Neural progenitor cell (in vitro differentiated cells): Measurements from ENCODE around the gene IPO13. TPM values are rescaled to one million over a fixed set of nuclear protein-coding genes. Genes with fewer than 3 reads are reported as not detected.
A peak's percentile ranks its signal among the peaks of the same experiment; 100 is the strongest.

Experiments used
- DNase-seq: peaks from one replicate; pipeline ENCODE4 v3.0.0-alpha.2; 2016; ENCODE audit warnings: low spot score
- H2AFZ ChIP-seq: fragments of 200-600 bp; sonication (generic); replicated peaks from 2 replicates; pipeline ENCODE4 v1.6.1; 2016; ENCODE audit warnings: antibody characterized with exemption
- H3F3A ChIP-seq: fragments of 200-600 bp; sonication (generic); 2 replicates; pipeline ENCODE4 v1.6.1; 2016; ENCODE audit warnings: antibody characterized with exemption, low read depth
- H3K27ac ChIP-seq: fragments of 200-600 bp; sonication (generic); 2 replicates; pipeline ENCODE4 v1.5.1; 2016; ENCODE audit warnings: mild to moderate bottlenecking
- H3K27me3 ChIP-seq: fragments of 200-600 bp; sonication (generic); 2 replicates; pipeline ENCODE4 v1.6.1; 2016; ENCODE audit warnings: mild to moderate bottlenecking, moderate library complexity
- H3K36me3 ChIP-seq: fragments of 200-600 bp; sonication (generic); 2 replicates; pipeline ENCODE4 v1.5.1; 2016
- H3K4me1 ChIP-seq: fragments of 200-600 bp; sonication (generic); 2 replicates; pipeline ENCODE4 v1.6.1; 2016; ENCODE audit warnings: mixed run types
- H3K4me2 ChIP-seq: fragments of 200-600 bp; sonication (generic); 2 replicates; pipeline ENCODE4 v1.6.1; 2016
- H3K4me3 ChIP-seq: fragments of 200-600 bp; sonication (generic); 2 replicates; pipeline ENCODE4 v1.5.1; 2016
- H3K79me2 ChIP-seq: fragments of 200-600 bp; sonication (generic); 2 replicates; pipeline ENCODE4 v1.6.1; 2016; ENCODE audit warnings: low read depth
- H3K9ac ChIP-seq: fragments of 200-600 bp; sonication (generic); 2 replicates; pipeline ENCODE4 v1.6.1; 2016
- H3K9me3 ChIP-seq: fragments of 200-600 bp; sonication (generic); 2 replicates; pipeline ENCODE4 v1.5.1; 2016; ENCODE audit warnings: low read depth
- H4K20me1 ChIP-seq: fragments of 200-600 bp; sonication (generic); 2 replicates; pipeline ENCODE4 v1.6.1; 2016; ENCODE audit warnings: low read depth
- H3K27ac Mint-ChIP-seq: 3 replicates; pipeline ENCODE4 v1.8.0; 2021; ENCODE audit warnings: mixed read lengths
- H3K27me3 Mint-ChIP-seq: 2 replicates; pipeline ENCODE4 v1.8.0; 2022; ENCODE audit warnings: low read depth, mild to moderate bottlenecking, inconsistent platforms, moderate library complexity, mixed read lengths; ENCODE audit not compliant: insufficient read depth
- H3K36me3 Mint-ChIP-seq: 3 replicates; pipeline ENCODE4 v1.8.0; 2021; ENCODE audit warnings: mixed read lengths
- H3K4me1 Mint-ChIP-seq: 3 replicates; pipeline ENCODE4 v1.8.0; 2021; ENCODE audit warnings: mixed read lengths
- H3K4me3 Mint-ChIP-seq: 3 replicates; pipeline ENCODE4 v1.8.0; 2021; ENCODE audit warnings: mild to moderate bottlenecking, moderate library complexity, mixed read lengths
- H3K9me3 Mint-ChIP-seq: 3 replicates; pipeline ENCODE4 v1.8.0; 2020; ENCODE audit warnings: mixed read lengths
- CTCF ChIP-seq: fragments of 200-600 bp; sonication (generic); IDR thresholded peaks from 2 replicates; pipeline ENCODE4 v1.5.1; 2017; ENCODE audit warnings: antibody characterized with exemption, mild to moderate bottlenecking
- EZH2 ChIP-seq: fragments of 200-600 bp; sonication (generic); IDR thresholded peaks from 2 replicates; pipeline ENCODE4 v1.6.1; 2017; ENCODE audit warnings: antibody characterized with exemption, mild to moderate bottlenecking, moderate library complexity
- EZH2phosphoT487 ChIP-seq: fragments of 200-600 bp; sonication (generic); IDR thresholded peaks from 2 replicates; pipeline ENCODE4 v1.6.1; 2017; ENCODE audit warnings: antibody characterized with exemption
- total RNA-seq: library from RNA; depleted of rRNA; stranded (reverse); fragments of >200 nt; gene quantifications from 2 replicates; pipeline ENCODE4 v1.2.3, GENCODE V29; 2015; ENCODE audit warnings: low replicate concordance

Gene IPO13
- total RNA-seq, 1 donor from 2014 or later: 7.2 TPM

- no peaks in the 10 kb centered on the region for H3K36me3 ChIP-seq
- peaks cover 29% of the 10 kb centered on the region for H3F3A ChIP-seq
- peak overlapping the region; percentile 92 for H3K4me3 Mint-ChIP-seq
- H3K9ac ChIP-seq: peak overlapping the region; percentile 57
- H3K36me3 Mint-ChIP-seq: peaks cover 27% of the 10 kb centered on the region
- DNase-seq: no peak
- H3K4me2 ChIP-seq: peak overlapping the region; percentile 77
- peaks cover 31% of the 10 kb centered on the region for H4K20me1 ChIP-seq
- no peaks in the 10 kb centered on the region for H3K27me3 ChIP-seq
- peak overlapping the region; percentile 86 for H3K27ac Mint-ChIP-seq
- H3K9me3 Mint-ChIP-seq: no peaks in the 10 kb centered on the region
- TF ChIP-seq EZH2phosphoT487: no peak
- TF ChIP-seq CTCF: no peak
- no peak for TF ChIP-seq EZH2
- H2AFZ ChIP-seq: no peak overlapping the region
- H3K27ac ChIP-seq: no peak overlapping the region
- peaks cover 8% of the 10 kb centered on the region for H3K4me1 ChIP-seq
- no peaks in the 10 kb centered on the region for H3K9me3 ChIP-seq
- peaks cover 4% of the 10 kb centered on the region for H3K27me3 Mint-ChIP-seq
- H3K4me3 ChIP-seq: peak overlapping the region; percentile 89
- H3K79me2 ChIP-seq: peaks cover 28% of the 10 kb centered on the region
- peaks cover 45% of the 10 kb centered on the region for H3K4me1 Mint-ChIP-seq
Measured at GRCh38 chr1:43980255-43981134, 33.7 kb downstream of the IPO13 start.

- H3K27me3 ChIP-seq: no peaks in the 10 kb centered on the region
- H3K4me3 Mint-ChIP-seq: no peak overlapping the region
- H3K9me3 ChIP-seq: no peaks in the 10 kb centered on the region
- peaks cover 5% of the 10 kb centered on the region for H3K4me1 ChIP-seq
- peaks cover 24% of the 10 kb centered on the region for H3F3A ChIP-seq
- H3K27ac ChIP-seq: no peak overlapping the region
- H3K4me3 ChIP-seq: no peak overlapping the region
- H3K4me2 ChIP-seq: no peak overlapping the region
- no peaks in the 10 kb centered on the region for H3K36me3 ChIP-seq
- peaks cover 31% of the 10 kb centered on the region for H3K36me3 Mint-ChIP-seq
- peaks cover 39% of the 10 kb centered on the region for H3K4me1 Mint-ChIP-seq
- TF ChIP-seq EZH2phosphoT487 (no peak), CTCF (no peak), EZH2 (no peak)
- no peak overlapping the region for H3K27ac Mint-ChIP-seq
- no peak for DNase-seq
- peaks cover 25% of the 10 kb centered on the region for H4K20me1 ChIP-seq
- no peak overlapping the region for H2AFZ ChIP-seq
- peaks cover 22% of the 10 kb centered on the region for H3K79me2 ChIP-seq
- H3K9ac ChIP-seq: no peak overlapping the region
- H3K27me3 Mint-ChIP-seq: peaks cover 4% of the 10 kb centered on the region
- H3K9me3 Mint-ChIP-seq: no peaks in the 10 kb centered on the region
Measured at GRCh38 chr1:43981135-43981491, 34.4 kb downstream of the IPO13 start.

- Mint-ChIP-seq H3K27ac (no peak overlapping the region), H3K4me1 (peaks cover 35% of the 10 kb centered on the region), H3K4me3 (peak overlapping the region; percentile 65), H3K27me3 (peaks cover 4% of the 10 kb centered on the region), H3K36me3 (peaks cover 35% of the 10 kb centered on the region), H3K9me3 (no peaks in the 10 kb centered on the region)
- Histone ChIP-seq H4K20me1 (peaks cover 20% of the 10 kb centered on the region), H2AFZ (no peak overlapping the region), H3K36me3 (no peaks in the 10 kb centered on the region), H3K9ac (no peak overlapping the region), H3F3A (peaks cover 24% of the 10 kb centered on the region), H3K4me2 (no peak overlapping the region), H3K4me1 (peaks cover 5% of the 10 kb centered on the region), H3K27ac (no peak overlapping the region), H3K4me3 (no peak overlapping the region), H3K9me3 (no peaks in the 10 kb centered on the region), H3K27me3 (no peaks in the 10 kb centered on the region), H3K79me2 (peaks cover 17% of the 10 kb centered on the region)
- DNase-seq: no peak
- TF ChIP-seq CTCF (no peak), EZH2 (no peak), EZH2phosphoT487 (no peak)
Measured at GRCh38 chr1:43981636-43982035, 34.9 kb downstream of the IPO13 start.
